DOHH2 (cell line): Measurements from ENCODE around the gene MYCBP2.
"Not testable (repeated sequence)": the region's sequence is repeated elsewhere in the genome, so short reads cannot be mapped to it uniquely, and the experiment has no call there.

ENCODE experiments used
- H3F3A ChIP-seq: fragments of 200-600 bp; sonication (generic), shearing (Covaris generic); 2 replicates; pipeline ENCODE4 v1.6.0; 2016; ENCODE audit warnings: antibody characterized with exemption, mild to moderate bottlenecking; ENCODE audit not compliant: control insufficient read depth, insufficient read depth
- H3K27ac ChIP-seq: fragments of 200-600 bp; sonication (generic); 2 replicates; pipeline ENCODE4 v1.5.1; 2014; ENCODE audit warnings: low read depth, mild to moderate bottlenecking, low read length, moderate library complexity
- H3K27me3 ChIP-seq: fragments of 200-600 bp; sonication (generic); 2 replicates; pipeline ENCODE4 v1.6.1; 2014; ENCODE audit warnings: mild to moderate bottlenecking, low read length, mixed read lengths; ENCODE audit not compliant: control insufficient read depth
- H3K36me3 ChIP-seq: fragments of 200-600 bp; sonication (generic); 2 replicates; pipeline ENCODE4 v1.6.1; 2014; ENCODE audit warnings: mild to moderate bottlenecking, low read length, moderate library complexity, mixed read lengths; ENCODE audit not compliant: control insufficient read depth
- H3K4me1 ChIP-seq: fragments of 200-600 bp; sonication (generic); 2 replicates; pipeline ENCODE4 v1.6.1; 2014; ENCODE audit warnings: mild to moderate bottlenecking, low read length, mixed read lengths; ENCODE audit not compliant: control insufficient read depth
- H3K4me2 ChIP-seq: fragments of 200-600 bp; sonication (generic); 2 replicates; pipeline ENCODE4 v1.6.0; 2014; ENCODE audit warnings: mild to moderate bottlenecking, low read length, moderate library complexity
- H3K4me3 ChIP-seq: fragments of 200-600 bp; sonication (generic); 2 replicates; pipeline ENCODE4 v1.5.1; 2014; ENCODE audit warnings: mild to moderate bottlenecking, low read length, mixed read lengths
- H3K79me2 ChIP-seq: fragments of 200-600 bp; sonication (generic); 2 replicates; pipeline ENCODE4 v1.6.1; 2014; ENCODE audit warnings: mild to moderate bottlenecking, low read length, mixed read lengths; ENCODE audit not compliant: control insufficient read depth
- H3K9me2 ChIP-seq: fragments of 200-600 bp; sonication (generic); replicated peaks from 2 replicates; pipeline ENCODE4 v1.6.1; 2014; ENCODE audit warnings: mild to moderate bottlenecking, low read length, mixed read lengths; ENCODE audit not compliant: control insufficient read depth
- H3K9me3 ChIP-seq: fragments of 200-600 bp; sonication (generic); 2 replicates; pipeline ENCODE4 v1.6.1; 2014; ENCODE audit warnings: antibody characterized with exemption, low read length, mixed read lengths; ENCODE audit not compliant: control insufficient read depth, insufficient read depth
- H4K20me1 ChIP-seq: fragments of 200-600 bp; sonication (generic); 2 replicates; pipeline ENCODE4 v1.6.0; 2014; ENCODE audit warnings: low read depth, mild to moderate bottlenecking, antibody characterized with exemption, low read length, moderate library complexity; ENCODE audit not compliant: control insufficient read depth, insufficient read depth
- CTCF ChIP-seq: fragments of 200-600 bp; sonication (generic); IDR thresholded peaks from one replicate; pipeline ENCODE4 v1.5.1; 2014; ENCODE audit warnings: antibody characterized with exemption, mild to moderate bottlenecking, low read depth, low read length; ENCODE audit not compliant: poor library complexity, severe bottlenecking
- EZH2phosphoT487 ChIP-seq: fragments of 200-600 bp; sonication (generic); IDR thresholded peaks from 2 replicates; pipeline ENCODE4 v1.6.1; 2017; ENCODE audit warnings: borderline replicate concordance, mild to moderate bottlenecking, antibody characterized with exemption, low read length, moderate library complexity, mixed read lengths

The MYCBP2 gene

GRCh38 chr13:77349365-77349764 lies 22.5 kb upstream of the MYCBP2 start:
- no peaks in the 10 kb centered on the region for H3K79me2 ChIP-seq
- H3K9me3 ChIP-seq: no peaks in the 10 kb centered on the region
- H4K20me1 ChIP-seq: no peaks in the 10 kb centered on the region
- no peak overlapping the region for H3K4me2 ChIP-seq
- H3K36me3 ChIP-seq: no peaks in the 10 kb centered on the region
- peaks cover 27% of the 10 kb centered on the region for H3K4me1 ChIP-seq
- no peak overlapping the region for H3K27ac ChIP-seq
- no peaks in the 10 kb centered on the region for H3K9me2 ChIP-seq
- no peaks in the 10 kb centered on the region for H3K27me3 ChIP-seq
- H3F3A ChIP-seq: peaks cover 3% of the 10 kb centered on the region; the same call in 1 of the 2 replicates
- TF ChIP-seq EZH2phosphoT487 (no peak), CTCF (no peak)
- H3K4me3 ChIP-seq: no peak overlapping the region

- not testable (repeated sequence) for H4K20me1 ChIP-seq, H3K36me3 ChIP-seq, H3K9me3 ChIP-seq, H3K27me3 ChIP-seq, H3K9me2 ChIP-seq, H3K4me3 ChIP-seq, H3K27ac ChIP-seq, H3F3A ChIP-seq, H3K4me2 ChIP-seq, H3K79me2 ChIP-seq
- H3K4me1 ChIP-seq: peaks cover 16% of the 10 kb centered on the region
Observed at GRCh38 chr13:77347351-77347750, 20.5 kb upstream of the MYCBP2 start.

GRCh38 chr13:77345150-77345780 lies 18.4 kb upstream of the MYCBP2 start:
- Histone ChIP-seq H3K9me2 (no peaks in the 10 kb centered on the region), H3K79me2 (no peaks in the 10 kb centered on the region), H3K4me1 (peaks cover 31% of the 10 kb centered on the region), H3K27ac (no peak overlapping the region), H3K4me2 (peak overlapping the region; percentile 17), H3K27me3 (no peaks in the 10 kb centered on the region), H3F3A (no peaks in the 10 kb centered on the region), H3K9me3 (no peaks in the 10 kb centered on the region), H4K20me1 (no peaks in the 10 kb centered on the region), H3K4me3 (no peak overlapping the region), H3K36me3 (no peaks in the 10 kb centered on the region)
- TF ChIP-seq EZH2phosphoT487 (no peak), CTCF (no peak)

- H3K4me1 ChIP-seq: peaks cover 45% of the 10 kb centered on the region
- no peak overlapping the region for H3K4me3 ChIP-seq
- H3K9me2 ChIP-seq: no peaks in the 10 kb centered on the region
- no peak overlapping the region for H3K27ac ChIP-seq
- no peaks in the 10 kb centered on the region for H3K9me3 ChIP-seq
- H3K79me2 ChIP-seq: no peaks in the 10 kb centered on the region
- H3K36me3 ChIP-seq: no peaks in the 10 kb centered on the region
- no peak overlapping the region for H3K4me2 ChIP-seq
- TF ChIP-seq CTCF: no peak
- H4K20me1 ChIP-seq: no peaks in the 10 kb centered on the region
- H3K27me3 ChIP-seq: no peaks in the 10 kb centered on the region
- H3F3A ChIP-seq: peaks cover under 1% of the 10 kb centered on the region; the same call in 1 of the 2 replicates
Observed at GRCh38 chr13:77343841-77344240, 16.9 kb upstream of the MYCBP2 start.
